WTC11 (cell line): ENCODE data around the gene RRBP1.

Source experiments
- CBFB ChIP-seq: sonication (generic); formaldehyde crosslinking; IDR thresholded peaks from 2 replicates; pipeline ENCODE4 v1.8.1; 2022; ENCODE audit warnings: mild to moderate bottlenecking, low read depth, missing genetic modification reagents
- CREB1 ChIP-seq: sonication (generic); formaldehyde crosslinking; IDR thresholded peaks from 2 replicates; pipeline ENCODE4 v1.8.0; 2023; ENCODE audit warnings: mild to moderate bottlenecking, missing genetic modification reagents
- CREM ChIP-seq: sonication (generic); formaldehyde crosslinking; IDR thresholded peaks from 2 replicates; pipeline ENCODE4 v1.8.1; 2022; ENCODE audit warnings: mild to moderate bottlenecking, missing genetic modification reagents, moderate library complexity
- ESRRA ChIP-seq: sonication (generic); formaldehyde crosslinking; IDR thresholded peaks from 2 replicates; pipeline ENCODE4 v1.8.1; 2022; ENCODE audit warnings: mild to moderate bottlenecking, missing genetic modification reagents, borderline replicate concordance
- HMGA2 ChIP-seq: fragments of 250-450 bp; sonication (Bioruptor Pico); IDR thresholded peaks from 2 replicates; pipeline ENCODE4 v1.4.0; 2021; ENCODE audit warnings: mild to moderate bottlenecking, moderate library complexity
- IRF1 ChIP-seq: sonication (generic); formaldehyde crosslinking; IDR thresholded peaks from 2 replicates; pipeline ENCODE4 v1.8.0; 2023; ENCODE audit warnings: missing genetic modification reagents
- JUN ChIP-seq: sonication (generic); formaldehyde crosslinking; IDR thresholded peaks from 2 replicates; pipeline ENCODE4 v1.8.0; 2023; ENCODE audit warnings: mild to moderate bottlenecking, missing genetic modification reagents
- RELA ChIP-seq: sonication (generic); formaldehyde crosslinking; IDR thresholded peaks from 2 replicates; pipeline ENCODE4 v1.8.1; 2022; ENCODE audit warnings: missing genetic modification reagents, mild to moderate bottlenecking, borderline replicate concordance
- SP1 ChIP-seq: sonication (generic); formaldehyde crosslinking; conservative IDR thresholded peaks from 2 replicates; pipeline ENCODE4 v1.8.1; 2022; ENCODE audit warnings: missing genetic modification reagents
- TF ChIP-seq, protein P1 (sequence below): fragments of 200-600 bp; IDR thresholded peaks from 2 replicates; pipeline ENCODE4 v1.8.0; 2022; ENCODE audit warnings: antibody characterized with exemption
- TF ChIP-seq, protein P2 (sequence below): sonication (generic); formaldehyde crosslinking; IDR thresholded peaks from 2 replicates; pipeline ENCODE4 v1.8.0; 2022; ENCODE audit warnings: mild to moderate bottlenecking, missing genetic modification reagents

DNA sequence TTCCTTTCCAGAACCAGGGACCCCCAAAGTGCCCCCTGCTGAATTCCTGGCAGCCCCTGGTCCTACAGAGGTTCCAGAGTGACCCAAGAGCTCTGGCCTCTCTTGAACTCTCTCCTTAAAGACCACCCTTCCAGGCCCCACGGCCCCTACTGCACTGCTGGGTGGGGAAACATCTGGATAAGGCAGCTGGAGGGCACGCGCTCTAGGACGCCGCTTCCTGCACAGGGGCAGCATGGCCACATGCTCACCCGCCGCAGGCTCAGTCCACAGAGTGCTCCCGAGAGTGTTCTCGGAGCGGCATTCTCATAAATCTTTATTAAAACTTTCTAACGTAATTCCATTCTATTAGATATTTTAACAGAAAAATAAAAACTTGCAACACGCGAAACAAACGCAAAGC, 37.0 kb downstream of the RRBP1 start:
- TF ChIP-seq, protein P1, sequence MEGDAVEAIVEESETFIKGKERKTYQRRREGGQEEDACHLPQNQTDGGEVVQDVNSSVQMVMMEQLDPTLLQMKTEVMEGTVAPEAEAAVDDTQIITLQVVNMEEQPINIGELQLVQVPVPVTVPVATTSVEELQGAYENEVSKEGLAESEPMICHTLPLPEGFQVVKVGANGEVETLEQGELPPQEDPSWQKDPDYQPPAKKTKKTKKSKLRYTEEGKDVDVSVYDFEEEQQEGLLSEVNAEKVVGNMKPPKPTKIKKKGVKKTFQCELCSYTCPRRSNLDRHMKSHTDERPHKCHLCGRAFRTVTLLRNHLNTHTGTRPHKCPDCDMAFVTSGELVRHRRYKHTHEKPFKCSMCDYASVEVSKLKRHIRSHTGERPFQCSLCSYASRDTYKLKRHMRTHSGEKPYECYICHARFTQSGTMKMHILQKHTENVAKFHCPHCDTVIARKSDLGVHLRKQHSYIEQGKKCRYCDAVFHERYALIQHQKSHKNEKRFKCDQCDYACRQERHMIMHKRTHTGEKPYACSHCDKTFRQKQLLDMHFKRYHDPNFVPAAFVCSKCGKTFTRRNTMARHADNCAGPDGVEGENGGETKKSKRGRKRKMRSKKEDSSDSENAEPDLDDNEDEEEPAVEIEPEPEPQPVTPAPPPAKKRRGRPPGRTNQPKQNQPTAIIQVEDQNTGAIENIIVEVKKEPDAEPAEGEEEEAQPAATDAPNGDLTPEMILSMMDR, result no peak
- TF ChIP-seq ESRRA (CRISPR knock-in tag) (no peak), CBFB (no peak), HMGA2 (no peak), CREB1 (CRISPR knock-in tag) (no peak), CREM (no peak), JUN (CRISPR knock-in tag) (no peak), SP1 (CRISPR knock-in tag) (no peak), RELA (CRISPR knock-in tag) (no peak), IRF1 (no peak)
- TF ChIP-seq, protein P2, sequence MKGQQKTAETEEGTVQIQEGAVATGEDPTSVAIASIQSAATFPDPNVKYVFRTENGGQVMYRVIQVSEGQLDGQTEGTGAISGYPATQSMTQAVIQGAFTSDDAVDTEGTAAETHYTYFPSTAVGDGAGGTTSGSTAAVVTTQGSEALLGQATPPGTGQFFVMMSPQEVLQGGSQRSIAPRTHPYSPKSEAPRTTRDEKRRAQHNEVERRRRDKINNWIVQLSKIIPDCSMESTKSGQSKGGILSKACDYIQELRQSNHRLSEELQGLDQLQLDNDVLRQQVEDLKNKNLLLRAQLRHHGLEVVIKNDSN (CRISPR knock-in tag), result no peak
